ENCODE measurements around the gene ATP6V0E1.

Gene ATP6V0E1

GRCh38 chr5:172941067-172941516, 42.5 kb upstream of the ATP6V0E1 start:
- DNase-seq (ENCODE audit: extremely low read depth, low read depth), result no peak

GRCh38 chr5:172942556-172942955, 41.0 kb upstream of the ATP6V0E1 start:
- TF ChIP-seq, protein P1, sequence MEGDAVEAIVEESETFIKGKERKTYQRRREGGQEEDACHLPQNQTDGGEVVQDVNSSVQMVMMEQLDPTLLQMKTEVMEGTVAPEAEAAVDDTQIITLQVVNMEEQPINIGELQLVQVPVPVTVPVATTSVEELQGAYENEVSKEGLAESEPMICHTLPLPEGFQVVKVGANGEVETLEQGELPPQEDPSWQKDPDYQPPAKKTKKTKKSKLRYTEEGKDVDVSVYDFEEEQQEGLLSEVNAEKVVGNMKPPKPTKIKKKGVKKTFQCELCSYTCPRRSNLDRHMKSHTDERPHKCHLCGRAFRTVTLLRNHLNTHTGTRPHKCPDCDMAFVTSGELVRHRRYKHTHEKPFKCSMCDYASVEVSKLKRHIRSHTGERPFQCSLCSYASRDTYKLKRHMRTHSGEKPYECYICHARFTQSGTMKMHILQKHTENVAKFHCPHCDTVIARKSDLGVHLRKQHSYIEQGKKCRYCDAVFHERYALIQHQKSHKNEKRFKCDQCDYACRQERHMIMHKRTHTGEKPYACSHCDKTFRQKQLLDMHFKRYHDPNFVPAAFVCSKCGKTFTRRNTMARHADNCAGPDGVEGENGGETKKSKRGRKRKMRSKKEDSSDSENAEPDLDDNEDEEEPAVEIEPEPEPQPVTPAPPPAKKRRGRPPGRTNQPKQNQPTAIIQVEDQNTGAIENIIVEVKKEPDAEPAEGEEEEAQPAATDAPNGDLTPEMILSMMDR (IDR thresholded peaks at IDR 0.05; ENCODE audit: low read depth, low read length), result no peak
- no peak for DNase-seq (ENCODE audit: extremely low read depth, low read depth)

More at GRCh38 chr5:172941067-172941516, 42.5 kb upstream of the ATP6V0E1 start:
- TF ChIP-seq, protein P1 (IDR thresholded peaks at IDR 0.05; ENCODE audit: low read depth, low read length), result no peak

GRCh38 chr5:172943283-172943841, 40.2 kb upstream of the ATP6V0E1 start:
- TF ChIP-seq, protein P1 (IDR thresholded peaks at IDR 0.05; ENCODE audit: low read depth, low read length), result no peak
- no peak for DNase-seq (ENCODE audit: extremely low read depth, low read depth)

GRCh38 chr5:172943906-172944305, 39.7 kb upstream of the ATP6V0E1 start:
- TF ChIP-seq, protein P1 (IDR thresholded peaks at IDR 0.05; ENCODE audit: low read depth, low read length), result no peak
- DNase-seq (ENCODE audit: extremely low read depth, low read depth), result no peak

- DNase-seq (ENCODE audit: extremely low read depth, low read depth), result no peak
- TF ChIP-seq, protein P1 (IDR thresholded peaks at IDR 0.05; ENCODE audit: low read depth, low read length), result no peak
These were observed 38.8 kb upstream of the ATP6V0E1 start for GRCh38 chr5:172944741-172945140.

GRCh38 chr5:172945151-172945550, 38.4 kb upstream of the ATP6V0E1 start:
- DNase-seq (ENCODE audit: extremely low read depth, low read depth), result no peak
- TF ChIP-seq, protein P1 (IDR thresholded peaks at IDR 0.05; ENCODE audit: low read depth, low read length), result no peak

DNA sequence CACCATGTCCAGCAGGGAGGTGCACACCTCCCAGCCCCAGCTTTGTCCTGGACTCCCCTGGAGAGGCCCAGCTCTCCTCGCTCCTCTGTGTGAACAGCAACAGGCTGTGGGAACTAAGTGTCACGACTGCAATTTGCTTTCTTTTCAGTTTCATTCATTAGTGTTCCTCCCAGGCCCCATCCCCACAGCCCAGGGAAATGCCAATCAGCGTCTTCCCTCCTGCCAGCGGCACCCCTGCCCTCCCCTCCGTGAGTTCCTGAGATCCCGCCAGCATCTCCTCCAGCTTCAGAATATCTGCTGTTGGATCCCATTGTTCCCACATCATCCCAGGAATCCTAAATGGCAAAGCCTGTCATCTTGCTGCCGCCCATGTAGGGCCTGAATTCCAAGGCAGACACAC, 37.4 kb upstream of the ATP6V0E1 start:
- no peak for DNase-seq (ENCODE audit: extremely low read depth, low read depth)
- TF ChIP-seq, protein P1 (IDR thresholded peaks at IDR 0.05; ENCODE audit: low read depth, low read length), result no peak
